Measurements from ENCODE around the gene CASK.

DNA sequence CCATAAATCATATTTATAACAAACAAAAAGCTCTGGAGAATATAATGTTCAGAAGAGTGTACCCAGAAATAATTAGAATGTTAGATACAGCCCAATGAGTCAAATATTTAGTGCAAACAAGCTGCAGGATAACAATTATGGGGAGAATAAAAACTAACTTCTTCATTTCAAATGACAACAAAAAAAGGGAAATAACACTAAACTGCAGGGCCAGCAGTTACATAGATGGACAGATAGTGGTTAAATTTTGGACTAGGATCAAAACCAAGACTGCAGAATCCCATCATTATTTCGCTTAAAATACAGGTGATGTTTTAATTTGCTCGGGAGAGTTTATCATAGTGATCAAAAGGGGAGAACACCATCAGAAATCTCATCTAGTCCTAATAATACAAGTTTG lies 235.2 kb downstream of the CASK start:
- TF ChIP-seq CTCF (IDR thresholded peaks at IDR 0.05; ENCODE audit: low read length) (no peak), EZH2 (IDR thresholded peaks at IDR 0.05; ENCODE audit: borderline replicate concordance, low read length) (no peak)

All from OCI-LY1 (cell line).